CD4-positive, alpha-beta T cell treated with Interleukin-6 at 100 ng/mL for 8 hours (primary cell): ENCODE results near the gene FYN.
"Not testable (repeated sequence)": the region's sequence is repeated elsewhere in the genome, so short reads cannot be mapped to it uniquely, and the experiment has no call there.

Source experiments
- DNase-seq: peaks from one replicate; pipeline ENCODE4 v3.0.0-alpha.2; 2020; ENCODE audit warnings: mixed read lengths, low spot score

FYN gene

GRCh38 chr6:111660531-111660930 lies 212.7 kb downstream of the FYN start:
- DNase-seq = no peak

- no peak for DNase-seq
These were observed 214.6 kb downstream of the FYN start for GRCh38 chr6:111658462-111659154.

- no peak for DNase-seq
These were observed 216.1 kb downstream of the FYN start for GRCh38 chr6:111657146-111657545.

DNA sequence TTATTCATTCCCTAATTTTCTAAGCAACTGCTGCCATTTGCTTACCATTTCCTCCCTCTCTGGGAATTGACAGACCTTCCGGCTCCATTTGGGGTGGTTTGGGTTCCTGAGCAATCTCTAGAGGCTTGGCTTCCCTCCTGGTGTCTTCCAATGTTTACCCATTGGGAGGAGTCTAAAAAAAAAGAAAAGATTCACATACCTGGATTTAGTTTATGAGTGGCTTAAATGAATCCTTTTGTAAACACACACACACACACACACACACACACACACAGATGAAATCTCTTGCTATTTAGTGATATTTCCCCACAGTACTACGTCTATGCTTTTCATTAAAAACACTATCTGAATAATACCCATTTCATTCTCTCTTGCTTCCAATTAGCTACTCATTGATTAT lies 219.3 kb downstream of the FYN start:
- no peak for DNase-seq

DNA sequence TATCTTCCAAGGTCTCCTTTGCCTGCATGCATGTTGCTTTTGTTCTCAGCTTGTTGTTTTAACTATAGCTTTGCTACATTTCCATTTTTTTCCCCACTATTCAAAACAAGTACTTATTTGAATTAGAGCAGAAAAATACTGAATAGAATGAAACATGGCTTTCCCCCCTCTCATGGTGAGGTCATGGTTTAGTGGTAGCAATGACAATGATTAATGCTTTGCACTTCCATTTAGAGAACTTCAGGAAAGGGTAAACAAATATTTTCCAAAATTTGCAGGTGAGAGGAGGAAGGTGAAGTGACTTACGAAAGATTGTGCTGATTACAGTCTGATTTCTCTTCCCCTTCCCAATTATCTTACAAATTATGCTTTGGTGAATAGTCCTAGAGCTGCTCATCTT lies 219.8 kb downstream of the FYN start:
- DNase-seq = no peak

DNA sequence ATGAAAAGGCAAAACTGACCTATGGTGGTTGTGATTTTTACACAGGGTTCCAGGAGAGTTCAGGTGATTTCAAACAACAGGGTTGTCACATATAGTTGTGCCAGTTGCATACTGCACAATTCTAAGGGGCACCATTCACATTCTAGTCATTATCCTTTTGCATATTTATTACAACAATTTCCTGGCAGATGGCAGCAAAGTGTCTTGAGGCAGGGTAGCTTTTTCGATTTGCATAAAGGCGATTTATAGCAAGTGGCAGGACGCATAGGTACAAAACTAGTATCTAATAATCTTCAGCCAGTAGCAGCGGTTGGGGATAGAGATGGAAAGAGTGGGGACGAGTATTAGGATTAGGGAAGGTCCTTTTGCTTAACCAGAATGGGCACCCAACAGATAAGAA lies 221.1 kb downstream of the FYN start:
- DNase-seq = no peak

DNA sequence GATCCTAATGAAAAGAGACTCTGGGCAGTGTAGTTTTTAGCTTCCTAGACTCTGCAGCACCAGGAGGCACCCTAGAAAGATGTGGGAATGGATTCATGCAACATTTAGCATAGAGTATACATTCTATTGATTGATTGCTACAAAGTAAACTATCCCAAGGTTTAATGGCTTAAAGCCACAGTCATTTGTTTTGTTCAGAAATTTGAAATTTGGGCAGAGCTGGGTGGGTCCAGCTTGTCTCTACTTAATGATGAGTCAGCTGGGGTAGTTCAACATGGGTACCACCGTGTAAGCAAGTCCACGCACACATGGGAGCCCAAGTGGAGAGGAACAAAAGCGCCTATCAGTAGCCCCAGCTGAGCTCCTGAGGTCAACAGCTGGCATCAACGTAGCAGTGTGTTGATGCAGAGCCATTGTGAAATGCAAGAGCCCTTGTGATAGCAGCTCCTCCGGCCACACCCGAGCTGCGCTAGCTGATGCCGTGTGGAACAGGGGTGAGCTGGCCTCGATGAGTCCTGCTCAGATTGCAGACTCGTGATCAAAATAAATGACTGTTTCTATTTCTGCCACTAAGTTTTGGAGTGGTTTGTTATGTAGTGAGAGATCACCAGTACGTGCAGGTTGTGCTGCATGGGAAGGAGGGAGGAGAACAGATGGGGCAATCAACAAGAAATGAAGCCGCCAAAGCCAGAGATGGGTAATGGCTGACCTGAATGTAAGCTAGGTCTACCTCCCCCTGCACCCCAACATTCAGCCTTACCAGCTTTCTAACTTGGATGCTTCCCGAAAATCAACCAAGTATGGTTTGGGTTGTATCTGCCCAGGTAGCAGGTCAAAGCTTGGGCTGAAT lies 221.8 kb downstream of the FYN start:
- no peak for DNase-seq

GRCh38 chr6:111650049-111650448 lies 223.2 kb downstream of the FYN start:
- no peak for DNase-seq

DNA sequence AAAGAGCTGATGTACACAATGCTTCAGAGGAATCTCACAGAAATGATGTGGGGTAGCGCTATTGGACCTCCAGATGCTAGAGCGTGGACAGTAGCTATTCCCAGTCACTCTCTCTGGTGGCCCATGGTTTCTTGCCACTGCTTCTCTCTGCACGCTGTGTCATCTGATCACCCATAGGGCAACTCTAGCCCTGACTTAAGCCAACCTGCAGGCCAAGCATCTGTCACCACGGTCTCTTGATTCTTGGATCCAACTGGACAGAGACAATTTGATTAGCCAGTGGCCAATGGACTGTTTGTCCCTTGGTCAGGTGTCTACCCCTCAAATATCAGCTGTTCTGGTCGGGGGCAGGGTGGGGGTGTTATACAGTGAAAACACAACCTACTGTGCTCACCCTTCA lies 225.2 kb downstream of the FYN start:
- no peak for DNase-seq

DNA sequence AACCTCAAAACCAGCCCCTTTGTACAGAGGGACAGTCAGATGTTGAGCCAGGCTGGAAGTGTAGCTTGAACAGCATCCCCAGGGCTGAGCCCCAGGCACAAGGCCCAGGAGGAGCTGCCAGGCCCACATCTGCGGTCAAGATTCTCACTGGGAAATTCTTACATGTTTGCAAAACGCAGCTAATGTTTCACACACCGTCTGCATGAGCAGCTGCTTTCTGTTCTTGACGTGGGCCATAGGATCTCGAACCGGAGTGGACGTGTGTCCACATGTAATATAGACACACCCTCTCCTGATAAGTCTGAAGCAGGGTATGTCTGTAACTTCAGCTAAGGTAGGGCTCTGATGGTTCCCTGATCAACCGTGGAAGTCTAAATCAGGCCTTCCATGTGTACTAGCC lies 226.3 kb downstream of the FYN start:
- no peak for DNase-seq

- DNase-seq = no peak
These were observed 227.2 kb downstream of the FYN start for GRCh38 chr6:111646034-111646433.

- no peak for DNase-seq
These were observed 228.3 kb downstream of the FYN start for GRCh38 chr6:111644893-111645430.

GRCh38 chr6:111642463-111643158 lies 230.6 kb downstream of the FYN start:
- no peak for DNase-seq

DNA sequence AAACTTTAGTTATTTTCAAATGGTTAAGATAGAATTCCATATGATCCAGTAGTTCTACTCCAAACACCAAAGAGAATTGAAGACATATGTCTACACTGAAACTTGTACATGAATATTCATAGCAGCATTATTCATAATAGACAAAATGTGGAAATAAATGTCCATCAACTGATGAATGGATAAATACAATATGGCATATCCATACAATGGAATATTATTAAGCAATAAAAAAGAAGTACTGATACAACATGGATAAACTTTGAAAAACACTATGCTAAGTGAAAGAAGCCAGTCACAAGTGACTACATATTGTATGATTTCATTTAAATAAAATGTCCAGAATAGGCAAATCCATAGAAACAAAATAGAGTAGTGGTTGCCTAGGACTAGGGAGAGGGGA lies 234.0 kb downstream of the FYN start:
- DNase-seq = no peak

GRCh38 chr6:111634981-111635380 lies 238.3 kb downstream of the FYN start:
- not testable (repeated sequence) for DNase-seq

- no peak for DNase-seq
These were observed 239.4 kb downstream of the FYN start for GRCh38 chr6:111633822-111634221.

DNA sequence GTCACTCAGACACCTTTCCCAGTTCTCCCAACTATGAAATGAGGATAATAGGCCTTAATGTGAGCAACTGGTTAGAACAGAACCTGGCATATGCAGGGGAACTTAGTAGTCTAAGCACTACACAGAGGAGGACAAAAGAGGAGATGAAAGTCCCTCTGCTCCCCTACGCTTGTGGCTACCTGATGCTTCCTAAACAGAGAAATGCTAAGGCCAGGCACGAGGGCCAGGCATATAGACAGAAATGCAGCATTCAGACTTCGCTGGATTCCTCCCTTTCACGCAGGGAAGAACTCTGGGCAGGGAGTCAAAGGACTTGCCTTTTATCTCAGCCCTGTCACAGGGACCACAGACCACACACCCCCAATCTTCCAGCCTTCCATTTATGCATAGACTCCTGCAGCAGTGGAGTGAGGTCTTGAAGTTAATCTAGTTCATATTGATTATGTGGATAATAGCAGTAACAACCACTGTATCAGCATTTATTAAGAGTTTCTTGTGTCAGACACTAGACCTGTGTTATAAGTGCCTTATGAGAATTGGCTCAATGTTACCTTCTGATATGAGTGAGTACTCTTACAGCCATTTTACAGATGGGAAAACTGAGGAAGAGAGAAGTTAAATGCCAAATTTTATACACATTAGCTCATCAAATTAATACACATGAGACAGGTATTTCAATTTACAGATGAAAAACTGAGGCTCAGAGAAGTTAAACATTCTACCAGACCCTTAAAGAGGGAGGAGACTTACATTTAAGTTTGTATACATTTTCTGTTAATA lies 240.6 kb downstream of the FYN start:
- DNase-seq = no peak

DNA sequence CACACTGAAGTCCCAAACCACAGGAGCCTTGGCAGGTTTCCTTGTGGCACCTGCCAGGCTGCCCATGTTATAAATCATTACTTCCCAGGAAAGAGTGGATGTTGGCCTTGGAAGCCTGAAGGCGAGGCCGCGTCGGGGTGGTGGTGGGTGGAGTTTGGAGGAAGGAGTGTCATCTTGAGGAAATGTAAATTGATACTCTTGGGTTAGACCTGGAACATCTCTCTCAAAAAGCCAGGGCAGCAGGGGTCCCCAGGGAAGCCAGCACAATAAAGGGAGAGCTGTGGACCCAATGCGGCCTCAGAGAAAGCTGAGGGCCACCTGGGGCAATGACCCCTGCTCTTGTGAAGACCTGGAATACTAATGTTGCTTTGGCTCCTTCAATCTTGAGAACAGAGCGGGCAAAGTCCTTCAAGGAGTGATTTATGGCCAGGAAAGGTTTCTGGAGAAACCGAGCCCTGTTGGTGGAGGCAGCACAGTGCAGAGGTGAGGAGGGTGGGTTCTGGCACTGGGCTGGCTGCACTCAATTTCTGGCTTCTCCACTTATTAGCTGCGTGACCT lies 241.3 kb downstream of the FYN start:
- DNase-seq = no peak

DNA sequence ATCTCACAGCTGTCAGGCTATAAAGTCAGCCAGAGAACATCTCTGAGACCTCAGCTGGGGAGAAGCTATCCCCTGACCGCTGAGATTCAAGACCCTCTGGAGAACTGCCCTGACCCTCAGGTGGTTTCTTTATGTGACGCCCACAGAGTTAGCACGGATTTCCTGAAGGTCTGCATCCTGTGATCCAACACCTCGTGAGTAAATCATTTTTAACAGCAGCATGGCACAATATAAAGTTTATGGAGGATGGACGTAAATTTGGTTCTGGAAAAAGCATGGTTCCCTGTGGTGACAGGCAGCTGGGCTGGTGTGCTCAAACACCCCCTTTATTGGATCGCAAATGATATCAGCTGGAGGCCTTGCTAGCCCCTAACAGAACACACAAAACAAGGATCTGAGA lies 242.2 kb downstream of the FYN start:
- no peak for DNase-seq

- DNase-seq = no peak
These were observed 245.0 kb downstream of the FYN start for GRCh38 chr6:111628142-111628850.

DNA sequence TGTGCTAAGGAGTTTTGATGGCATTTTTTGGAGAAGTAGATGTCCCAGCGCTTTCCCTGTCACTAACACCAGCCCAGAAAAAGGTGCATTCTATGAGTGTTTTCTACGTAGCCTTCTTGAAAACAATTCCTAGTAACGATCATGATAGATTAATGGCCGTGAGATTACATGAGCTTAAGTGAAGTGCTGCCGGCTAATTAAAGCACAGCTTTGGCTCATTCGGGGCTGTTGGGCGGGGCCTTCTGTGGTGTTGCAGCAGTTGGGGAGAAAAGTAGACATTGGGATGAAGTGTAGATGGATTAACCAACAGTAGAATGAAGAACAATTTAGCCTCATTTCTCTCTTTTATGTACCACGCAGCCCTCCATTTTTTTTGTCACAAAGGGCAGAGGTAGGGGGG lies 246.8 kb downstream of the FYN start:
- no peak for DNase-seq
